GM23338 (cell line): ENCODE results near the gene STRBP. TPM values are rescaled to one million over a fixed set of nuclear protein-coding genes. Genes with fewer than 3 reads are reported as not detected.
A peak's percentile ranks its signal among the peaks of the same experiment; 100 is the strongest.

Experiments used
- ATAC-seq: fragments of 200-7000 bp; cut with Tn5 transposase; 3 replicates; pipeline ENCODE4 v1.9.1; 2020
- DNase-seq: peaks from one replicate; pipeline ENCODE4 v3.0.0-alpha.2; 2015; ENCODE audit warnings: low spot score
- H2AFZ ChIP-seq: fragments of 200-600 bp; sonication (generic); 2 replicates; pipeline ENCODE4 v1.8.0; 2016; ENCODE audit warnings: antibody characterized with exemption, mild to moderate bottlenecking, moderate library complexity
- H3F3A ChIP-seq: fragments of 200-600 bp; sonication (generic); replicated peaks from 2 replicates; pipeline ENCODE4 v1.8.0; 2017; ENCODE audit warnings: antibody characterized with exemption, mixed run types, low read depth
- H3K27ac ChIP-seq: fragments of 200-600 bp; sonication (generic); 2 replicates; pipeline ENCODE4 v1.6.1; 2016; ENCODE audit warnings: low read depth
- H3K27me3 ChIP-seq: fragments of 200-600 bp; sonication (generic); 2 replicates; pipeline ENCODE4 v1.8.0; 2016; ENCODE audit warnings: mild to moderate bottlenecking, mixed run types, moderate library complexity; ENCODE audit not compliant: insufficient read depth
- H3K36me3 ChIP-seq: fragments of 200-600 bp; sonication (generic); 2 replicates; pipeline ENCODE4 v1.8.0; 2016; ENCODE audit warnings: mild to moderate bottlenecking; ENCODE audit not compliant: insufficient read depth
- H3K4me1 ChIP-seq: fragments of 200-600 bp; sonication (generic); 2 replicates; pipeline ENCODE4 v1.8.0; 2016; ENCODE audit warnings: mild to moderate bottlenecking, moderate library complexity; ENCODE audit not compliant: insufficient read depth
- H3K4me2 ChIP-seq: fragments of 200-600 bp; sonication (generic); 2 replicates; pipeline ENCODE4 v1.7.1; 2017; ENCODE audit warnings: mixed run types
- H3K4me3 ChIP-seq: fragments of 200-600 bp; sonication (generic); 2 replicates; pipeline ENCODE4 v1.6.1; 2016; ENCODE audit warnings: mixed run types
- H3K79me2 ChIP-seq: fragments of 200-600 bp; sonication (generic); replicated peaks from 2 replicates; pipeline ENCODE4 v1.8.0; 2017; ENCODE audit warnings: mild to moderate bottlenecking; ENCODE audit not compliant: insufficient read depth
- H3K9me2 ChIP-seq: fragments of 200-600 bp; sonication (generic); 2 replicates; pipeline ENCODE4 v1.8.0; 2017; ENCODE audit not compliant: insufficient read depth
- H4K20me1 ChIP-seq: fragments of 200-600 bp; sonication (generic); replicated peaks from 2 replicates; pipeline ENCODE4 v1.8.0; 2017; ENCODE audit warnings: mild to moderate bottlenecking; ENCODE audit not compliant: insufficient read depth
- H3K27ac Mint-ChIP-seq: 2 replicates; pipeline ENCODE4 v1.8.0; 2020; ENCODE audit warnings: inconsistent platforms, mild to moderate bottlenecking, moderate library complexity, mixed read lengths
- H3K27me3 Mint-ChIP-seq: 3 replicates; pipeline ENCODE4 v1.8.0; 2022; ENCODE audit warnings: low read depth, mild to moderate bottlenecking, moderate library complexity, mixed read lengths, inconsistent platforms; ENCODE audit not compliant: insufficient read depth, poor library complexity
- H3K36me3 Mint-ChIP-seq: 3 replicates; pipeline ENCODE4 v1.8.0; 2021; ENCODE audit warnings: low read depth, mild to moderate bottlenecking, inconsistent platforms, moderate library complexity, mixed read lengths
- H3K4me1 Mint-ChIP-seq: 3 replicates; pipeline ENCODE4 v1.8.0; 2020; ENCODE audit warnings: mild to moderate bottlenecking, inconsistent platforms, mixed read lengths
- H3K4me3 Mint-ChIP-seq: 3 replicates; pipeline ENCODE4 v1.8.0; 2021; ENCODE audit warnings: moderate library complexity, mild to moderate bottlenecking, inconsistent platforms, mixed read lengths
- H3K9me3 Mint-ChIP-seq: 3 replicates; pipeline ENCODE4 v1.8.0; 2020; ENCODE audit warnings: moderate library complexity, mild to moderate bottlenecking, inconsistent platforms, mixed read lengths
- CREB1 ChIP-seq: fragments of 250-450 bp; sonication (Bioruptor Pico); IDR thresholded peaks from 2 replicates; pipeline ENCODE4 v1.5.0; 2020; ENCODE audit warnings: low read depth, mild to moderate bottlenecking, moderate library complexity
- EZH2 ChIP-seq: fragments of 200-600 bp; sonication (generic); IDR thresholded peaks from one replicate; pipeline ENCODE4 v1.8.0; 2017; ENCODE audit warnings: antibody characterized with exemption, mild to moderate bottlenecking, low read depth; ENCODE audit not compliant: unreplicated experiment
- EZH2phosphoT487 ChIP-seq: fragments of 200-600 bp; sonication (generic); IDR thresholded peaks from one replicate; pipeline ENCODE4 v1.8.1; 2018; ENCODE audit warnings: antibody characterized with exemption; ENCODE audit not compliant: unreplicated experiment
- JUNB ChIP-seq: IDR thresholded peaks from one replicate; pipeline ENCODE4 v1.6.1; 2016; ENCODE audit warnings: antibody characterized with exemption; ENCODE audit not compliant: unreplicated experiment
- NANOG ChIP-seq: IDR thresholded peaks from 2 replicates; pipeline ENCODE4 v1.6.1; 2016; ENCODE audit warnings: antibody characterized with exemption, borderline replicate concordance
- POLR2AphosphoS5 ChIP-seq: IDR thresholded peaks from 2 replicates; pipeline ENCODE4 v1.6.1; 2016; ENCODE audit warnings: antibody characterized with exemption, low read depth
- STAT1 ChIP-seq: IDR thresholded peaks from one replicate; pipeline ENCODE4 v1.6.1; 2016; ENCODE audit warnings: antibody characterized with exemption; ENCODE audit not compliant: unreplicated experiment
- ZNF114 ChIP-seq: fragments of 250-450 bp; sonication (Bioruptor Pico); IDR thresholded peaks from 2 replicates; pipeline ENCODE4 v1.5.0; 2020; ENCODE audit warnings: mild to moderate bottlenecking, moderate library complexity
- ZNF331 ChIP-seq: fragments of 250-450 bp; sonication (Bioruptor Pico); IDR thresholded peaks from 2 replicates; pipeline ENCODE4 v1.5.0; 2020; ENCODE audit warnings: low read depth, mild to moderate bottlenecking, moderate library complexity
- polyA plus RNA-seq: library from polyadenylated mRNA; unstranded; fragments of >200 nt; fragmentation: Nextera tagmentation; extraction: Ambion mirVana; gene quantifications from 2 replicates; pipeline ENCODE4 v1.2.1, GENCODE V29; 2016
- total RNA-seq: library from RNA; depleted of rRNA; stranded (reverse); fragments of >200 nt; shearing (Covaris generic); gene quantifications from 2 replicates; pipeline ENCODE4 v1.2.3, GENCODE V29; 2014
- TF ChIP-seq, protein P1 (sequence below), 2 experiments: fragments of 200-600 bp in 1 of 2; sonication (generic) in 1 of 2; conservative IDR thresholded peaks; 2 replicates each; pipeline versions ENCODE4 v1.5.1 to v1.6.1; 2016 to 2017; ENCODE audit warnings: antibody characterized with exemption in 2 of 2, low read depth in 2 of 2, mild to moderate bottlenecking in 2 of 2, moderate library complexity in 1 of 2
- TF ChIP-seq, protein P2 (sequence below): fragments of 250-450 bp; sonication (Bioruptor Pico); IDR thresholded peaks from 2 replicates; pipeline ENCODE4 v1.5.0; 2020; ENCODE audit warnings: mild to moderate bottlenecking, moderate library complexity
- TF ChIP-seq, protein P3 (sequence below): IDR thresholded peaks from 2 replicates; pipeline ENCODE4 v1.6.1; 2016; ENCODE audit warnings: antibody characterized with exemption
- TF ChIP-seq, protein P4 (sequence below): IDR thresholded peaks from one replicate; pipeline ENCODE4 v1.6.1; 2018; ENCODE audit warnings: antibody characterized with exemption; ENCODE audit not compliant: unreplicated experiment

Gene STRBP
- total and polyA plus RNA-seq, 2 experiments from 2014 or later: 80.5 to 116 TPM

DNA sequence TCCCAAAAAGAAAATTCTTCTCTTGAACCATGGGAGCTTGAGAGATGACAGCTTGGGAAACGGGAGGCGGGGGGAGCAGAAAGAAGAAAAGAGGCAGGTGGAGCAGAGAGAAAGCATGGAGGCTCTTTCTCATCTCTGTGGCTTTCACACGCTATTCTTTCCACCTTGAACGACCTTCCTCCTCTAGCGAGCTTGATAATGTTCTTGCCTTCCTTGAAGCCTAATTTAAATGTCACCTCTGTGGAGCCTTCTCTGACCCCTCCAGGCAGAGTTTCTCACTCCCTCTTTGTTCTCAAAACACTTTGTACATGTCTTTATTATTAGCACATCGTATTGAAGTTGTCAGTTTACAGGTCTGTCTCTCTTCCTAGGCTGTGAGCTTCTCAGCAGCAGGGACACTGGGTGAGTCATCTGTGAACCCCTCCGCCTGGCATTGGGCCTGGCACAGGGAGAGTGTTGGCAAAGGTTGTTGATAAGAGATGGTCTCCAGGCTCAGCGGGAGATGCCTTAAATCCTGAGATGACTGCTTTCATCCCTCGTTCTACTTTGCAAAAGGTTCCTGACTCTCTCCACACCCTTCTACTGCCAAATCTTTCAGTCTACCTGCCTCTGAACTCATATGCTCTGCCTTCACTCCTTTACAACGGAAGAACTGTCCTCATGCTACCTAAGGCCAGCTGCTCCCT, 14.1 kb upstream of the STRBP start:
- H3K9me3 Mint-ChIP-seq: peaks cover 8% of the 10 kb centered on the region; the same call in 2 of the 3 replicates
- H3K27ac ChIP-seq: no peak overlapping the region

More for the DNA sequence above, 14.1 kb upstream of the STRBP start:
- H3K36me3 Mint-ChIP-seq: no peaks in the 10 kb centered on the region
- TF ChIP-seq, protein P1, sequence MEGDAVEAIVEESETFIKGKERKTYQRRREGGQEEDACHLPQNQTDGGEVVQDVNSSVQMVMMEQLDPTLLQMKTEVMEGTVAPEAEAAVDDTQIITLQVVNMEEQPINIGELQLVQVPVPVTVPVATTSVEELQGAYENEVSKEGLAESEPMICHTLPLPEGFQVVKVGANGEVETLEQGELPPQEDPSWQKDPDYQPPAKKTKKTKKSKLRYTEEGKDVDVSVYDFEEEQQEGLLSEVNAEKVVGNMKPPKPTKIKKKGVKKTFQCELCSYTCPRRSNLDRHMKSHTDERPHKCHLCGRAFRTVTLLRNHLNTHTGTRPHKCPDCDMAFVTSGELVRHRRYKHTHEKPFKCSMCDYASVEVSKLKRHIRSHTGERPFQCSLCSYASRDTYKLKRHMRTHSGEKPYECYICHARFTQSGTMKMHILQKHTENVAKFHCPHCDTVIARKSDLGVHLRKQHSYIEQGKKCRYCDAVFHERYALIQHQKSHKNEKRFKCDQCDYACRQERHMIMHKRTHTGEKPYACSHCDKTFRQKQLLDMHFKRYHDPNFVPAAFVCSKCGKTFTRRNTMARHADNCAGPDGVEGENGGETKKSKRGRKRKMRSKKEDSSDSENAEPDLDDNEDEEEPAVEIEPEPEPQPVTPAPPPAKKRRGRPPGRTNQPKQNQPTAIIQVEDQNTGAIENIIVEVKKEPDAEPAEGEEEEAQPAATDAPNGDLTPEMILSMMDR (conservative IDR thresholded peaks at IDR 0.05; ENCODE audit: low read depth in 2 of 2): no peak
- TF ChIP-seq NANOG (no peak), EZH2 (no peak), CREB1 (no peak), JUNB (no peak), ZNF114 (CRISPR knock-in tag) (no peak), EZH2phosphoT487 (no peak), POLR2AphosphoS5 (no peak), ZNF331 (CRISPR knock-in tag) (no peak), STAT1 (no peak)
- TF ChIP-seq, protein P2, sequence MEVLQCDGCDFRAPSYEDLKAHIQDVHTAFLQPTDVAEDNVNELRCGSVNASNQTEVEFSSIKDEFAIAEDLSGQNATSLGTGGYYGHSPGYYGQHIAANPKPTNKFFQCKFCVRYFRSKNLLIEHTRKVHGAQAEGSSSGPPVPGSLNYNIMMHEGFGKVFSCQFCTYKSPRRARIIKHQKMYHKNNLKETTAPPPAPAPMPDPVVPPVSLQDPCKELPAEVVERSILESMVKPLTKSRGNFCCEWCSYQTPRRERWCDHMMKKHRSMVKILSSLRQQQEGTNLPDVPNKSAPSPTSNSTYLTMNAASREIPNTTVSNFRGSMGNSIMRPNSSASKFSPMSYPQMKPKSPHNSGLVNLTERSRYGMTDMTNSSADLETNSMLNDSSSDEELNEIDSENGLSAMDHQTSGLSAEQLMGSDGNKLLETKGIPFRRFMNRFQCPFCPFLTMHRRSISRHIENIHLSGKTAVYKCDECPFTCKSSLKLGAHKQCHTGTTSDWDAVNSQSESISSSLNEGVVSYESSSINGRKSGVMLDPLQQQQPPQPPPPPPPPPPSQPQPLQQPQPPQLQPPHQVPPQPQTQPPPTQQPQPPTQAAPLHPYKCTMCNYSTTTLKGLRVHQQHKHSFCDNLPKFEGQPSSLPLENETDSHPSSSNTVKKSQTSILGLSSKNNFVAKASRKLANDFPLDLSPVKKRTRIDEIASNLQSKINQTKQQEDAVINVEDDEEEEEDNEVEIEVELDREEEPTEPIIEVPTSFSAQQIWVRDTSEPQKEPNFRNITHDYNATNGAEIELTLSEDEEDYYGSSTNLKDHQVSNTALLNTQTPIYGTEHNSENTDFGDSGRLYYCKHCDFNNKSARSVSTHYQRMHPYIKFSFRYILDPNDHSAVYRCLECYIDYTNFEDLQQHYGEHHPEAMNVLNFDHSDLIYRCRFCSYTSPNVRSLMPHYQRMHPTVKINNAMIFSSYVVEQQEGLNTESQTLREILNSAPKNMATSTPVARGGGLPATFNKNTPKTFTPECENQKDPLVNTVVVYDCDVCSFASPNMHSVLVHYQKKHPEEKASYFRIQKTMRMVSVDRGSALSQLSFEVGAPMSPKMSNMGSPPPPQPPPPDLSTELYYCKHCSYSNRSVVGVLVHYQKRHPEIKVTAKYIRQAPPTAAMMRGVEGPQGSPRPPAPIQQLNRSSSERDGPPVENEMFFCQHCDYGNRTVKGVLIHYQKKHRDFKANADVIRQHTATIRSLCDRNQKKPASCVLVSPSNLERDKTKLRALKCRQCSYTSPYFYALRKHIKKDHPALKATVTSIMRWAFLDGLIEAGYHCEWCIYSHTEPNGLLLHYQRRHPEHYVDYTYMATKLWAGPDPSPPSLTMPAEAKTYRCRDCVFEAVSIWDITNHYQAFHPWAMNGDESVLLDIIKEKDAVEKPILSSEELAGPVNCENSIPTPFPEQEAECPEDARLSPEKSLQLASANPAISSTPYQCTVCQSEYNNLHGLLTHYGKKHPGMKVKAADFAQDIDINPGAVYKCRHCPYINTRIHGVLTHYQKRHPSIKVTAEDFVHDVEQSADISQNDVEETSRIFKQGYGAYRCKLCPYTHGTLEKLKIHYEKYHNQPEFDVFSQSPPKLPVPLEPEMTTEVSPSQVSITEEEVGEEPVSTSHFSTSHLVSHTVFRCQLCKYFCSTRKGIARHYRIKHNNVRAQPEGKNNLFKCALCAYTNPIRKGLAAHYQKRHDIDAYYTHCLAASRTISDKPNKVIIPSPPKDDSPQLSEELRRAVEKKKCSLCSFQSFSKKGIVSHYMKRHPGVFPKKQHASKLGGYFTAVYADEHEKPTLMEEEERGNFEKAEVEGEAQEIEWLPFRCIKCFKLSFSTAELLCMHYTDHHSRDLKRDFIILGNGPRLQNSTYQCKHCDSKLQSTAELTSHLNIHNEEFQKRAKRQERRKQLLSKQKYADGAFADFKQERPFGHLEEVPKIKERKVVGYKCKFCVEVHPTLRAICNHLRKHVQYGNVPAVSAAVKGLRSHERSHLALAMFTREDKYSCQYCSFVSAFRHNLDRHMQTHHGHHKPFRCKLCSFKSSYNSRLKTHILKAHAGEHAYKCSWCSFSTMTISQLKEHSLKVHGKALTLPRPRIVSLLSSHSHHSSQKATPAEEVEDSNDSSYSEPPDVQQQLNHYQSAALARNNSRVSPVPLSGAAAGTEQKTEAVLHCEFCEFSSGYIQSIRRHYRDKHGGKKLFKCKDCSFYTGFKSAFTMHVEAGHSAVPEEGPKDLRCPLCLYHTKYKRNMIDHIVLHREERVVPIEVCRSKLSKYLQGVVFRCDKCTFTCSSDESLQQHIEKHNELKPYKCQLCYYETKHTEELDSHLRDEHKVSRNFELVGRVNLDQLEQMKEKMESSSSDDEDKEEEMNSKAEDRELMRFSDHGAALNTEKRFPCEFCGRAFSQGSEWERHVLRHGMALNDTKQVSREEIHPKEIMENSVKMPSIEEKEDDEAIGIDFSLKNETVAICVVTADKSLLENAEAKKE (CRISPR knock-in tag): no peak
- TF ChIP-seq, protein P3, sequence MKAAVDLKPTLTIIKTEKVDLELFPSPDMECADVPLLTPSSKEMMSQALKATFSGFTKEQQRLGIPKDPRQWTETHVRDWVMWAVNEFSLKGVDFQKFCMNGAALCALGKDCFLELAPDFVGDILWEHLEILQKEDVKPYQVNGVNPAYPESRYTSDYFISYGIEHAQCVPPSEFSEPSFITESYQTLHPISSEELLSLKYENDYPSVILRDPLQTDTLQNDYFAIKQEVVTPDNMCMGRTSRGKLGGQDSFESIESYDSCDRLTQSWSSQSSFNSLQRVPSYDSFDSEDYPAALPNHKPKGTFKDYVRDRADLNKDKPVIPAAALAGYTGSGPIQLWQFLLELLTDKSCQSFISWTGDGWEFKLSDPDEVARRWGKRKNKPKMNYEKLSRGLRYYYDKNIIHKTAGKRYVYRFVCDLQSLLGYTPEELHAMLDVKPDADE: no peak
- TF ChIP-seq, protein P4, sequence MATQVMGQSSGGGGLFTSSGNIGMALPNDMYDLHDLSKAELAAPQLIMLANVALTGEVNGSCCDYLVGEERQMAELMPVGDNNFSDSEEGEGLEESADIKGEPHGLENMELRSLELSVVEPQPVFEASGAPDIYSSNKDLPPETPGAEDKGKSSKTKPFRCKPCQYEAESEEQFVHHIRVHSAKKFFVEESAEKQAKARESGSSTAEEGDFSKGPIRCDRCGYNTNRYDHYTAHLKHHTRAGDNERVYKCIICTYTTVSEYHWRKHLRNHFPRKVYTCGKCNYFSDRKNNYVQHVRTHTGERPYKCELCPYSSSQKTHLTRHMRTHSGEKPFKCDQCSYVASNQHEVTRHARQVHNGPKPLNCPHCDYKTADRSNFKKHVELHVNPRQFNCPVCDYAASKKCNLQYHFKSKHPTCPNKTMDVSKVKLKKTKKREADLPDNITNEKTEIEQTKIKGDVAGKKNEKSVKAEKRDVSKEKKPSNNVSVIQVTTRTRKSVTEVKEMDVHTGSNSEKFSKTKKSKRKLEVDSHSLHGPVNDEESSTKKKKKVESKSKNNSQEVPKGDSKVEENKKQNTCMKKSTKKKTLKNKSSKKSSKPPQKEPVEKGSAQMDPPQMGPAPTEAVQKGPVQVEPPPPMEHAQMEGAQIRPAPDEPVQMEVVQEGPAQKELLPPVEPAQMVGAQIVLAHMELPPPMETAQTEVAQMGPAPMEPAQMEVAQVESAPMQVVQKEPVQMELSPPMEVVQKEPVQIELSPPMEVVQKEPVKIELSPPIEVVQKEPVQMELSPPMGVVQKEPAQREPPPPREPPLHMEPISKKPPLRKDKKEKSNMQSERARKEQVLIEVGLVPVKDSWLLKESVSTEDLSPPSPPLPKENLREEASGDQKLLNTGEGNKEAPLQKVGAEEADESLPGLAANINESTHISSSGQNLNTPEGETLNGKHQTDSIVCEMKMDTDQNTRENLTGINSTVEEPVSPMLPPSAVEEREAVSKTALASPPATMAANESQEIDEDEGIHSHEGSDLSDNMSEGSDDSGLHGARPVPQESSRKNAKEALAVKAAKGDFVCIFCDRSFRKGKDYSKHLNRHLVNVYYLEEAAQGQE: no peak
- H3K4me3 ChIP-seq: no peak overlapping the region
- peak overlapping the region; percentile 63; the same call in 1 of the 2 replicates for H2AFZ ChIP-seq
- H3K36me3 ChIP-seq: no peaks in the 10 kb centered on the region; the same call in 1 of the 2 replicates
- H3F3A ChIP-seq: no peaks in the 10 kb centered on the region
- DNase-seq (no peak), ATAC-seq (no peak)
- H3K27ac Mint-ChIP-seq: no peak overlapping the region
- H3K4me1 Mint-ChIP-seq: no peaks in the 10 kb centered on the region
- H3K4me1 ChIP-seq: no peaks in the 10 kb centered on the region
- no peaks in the 10 kb centered on the region for H3K27me3 ChIP-seq
- no peaks in the 10 kb centered on the region for H3K9me2 ChIP-seq
- H3K27me3 Mint-ChIP-seq: no peaks in the 10 kb centered on the region
- H4K20me1 ChIP-seq: no peaks in the 10 kb centered on the region
- no peak overlapping the region for H3K4me2 ChIP-seq
- H3K79me2 ChIP-seq: no peaks in the 10 kb centered on the region
- H3K4me3 Mint-ChIP-seq: no peak overlapping the region
